GM23338 (cell line): ENCODE results near the gene PHAF1. TPM values are rescaled to one million over a fixed set of nuclear protein-coding genes. Genes with fewer than 3 reads are reported as not detected.

Experiments
- ATAC-seq: fragments of 200-7000 bp; cut with Tn5 transposase; 3 replicates; pipeline ENCODE4 v1.9.1; 2020
- DNase-seq: peaks from one replicate; pipeline ENCODE4 v3.0.0-alpha.2; 2015; ENCODE audit warnings: low spot score
- H2AFZ ChIP-seq: fragments of 200-600 bp; sonication (generic); 2 replicates; pipeline ENCODE4 v1.8.0; 2016; ENCODE audit warnings: antibody characterized with exemption, mild to moderate bottlenecking, moderate library complexity
- H3F3A ChIP-seq: fragments of 200-600 bp; sonication (generic); replicated peaks from 2 replicates; pipeline ENCODE4 v1.8.0; 2017; ENCODE audit warnings: antibody characterized with exemption, mixed run types, low read depth
- H3K27ac ChIP-seq: fragments of 200-600 bp; sonication (generic); 2 replicates; pipeline ENCODE4 v1.6.1; 2016; ENCODE audit warnings: low read depth
- H3K27me3 ChIP-seq: fragments of 200-600 bp; sonication (generic); 2 replicates; pipeline ENCODE4 v1.8.0; 2016; ENCODE audit warnings: mild to moderate bottlenecking, mixed run types, moderate library complexity; ENCODE audit not compliant: insufficient read depth
- H3K36me3 ChIP-seq: fragments of 200-600 bp; sonication (generic); 2 replicates; pipeline ENCODE4 v1.8.0; 2016; ENCODE audit warnings: mild to moderate bottlenecking; ENCODE audit not compliant: insufficient read depth
- H3K4me1 ChIP-seq: fragments of 200-600 bp; sonication (generic); 2 replicates; pipeline ENCODE4 v1.8.0; 2016; ENCODE audit warnings: mild to moderate bottlenecking, moderate library complexity; ENCODE audit not compliant: insufficient read depth
- H3K4me2 ChIP-seq: fragments of 200-600 bp; sonication (generic); 2 replicates; pipeline ENCODE4 v1.7.1; 2017; ENCODE audit warnings: mixed run types
- H3K4me3 ChIP-seq: fragments of 200-600 bp; sonication (generic); 2 replicates; pipeline ENCODE4 v1.6.1; 2016; ENCODE audit warnings: mixed run types
- H3K79me2 ChIP-seq: fragments of 200-600 bp; sonication (generic); replicated peaks from 2 replicates; pipeline ENCODE4 v1.8.0; 2017; ENCODE audit warnings: mild to moderate bottlenecking; ENCODE audit not compliant: insufficient read depth
- H3K9me2 ChIP-seq: fragments of 200-600 bp; sonication (generic); 2 replicates; pipeline ENCODE4 v1.8.0; 2017; ENCODE audit not compliant: insufficient read depth
- H4K20me1 ChIP-seq: fragments of 200-600 bp; sonication (generic); replicated peaks from 2 replicates; pipeline ENCODE4 v1.8.0; 2017; ENCODE audit warnings: mild to moderate bottlenecking; ENCODE audit not compliant: insufficient read depth
- H3K27ac Mint-ChIP-seq: 2 replicates; pipeline ENCODE4 v1.8.0; 2020; ENCODE audit warnings: inconsistent platforms, mild to moderate bottlenecking, moderate library complexity, mixed read lengths
- H3K27me3 Mint-ChIP-seq: 3 replicates; pipeline ENCODE4 v1.8.0; 2022; ENCODE audit warnings: low read depth, mild to moderate bottlenecking, moderate library complexity, mixed read lengths, inconsistent platforms; ENCODE audit not compliant: insufficient read depth, poor library complexity
- H3K36me3 Mint-ChIP-seq: 3 replicates; pipeline ENCODE4 v1.8.0; 2021; ENCODE audit warnings: low read depth, mild to moderate bottlenecking, inconsistent platforms, moderate library complexity, mixed read lengths
- H3K4me1 Mint-ChIP-seq: 3 replicates; pipeline ENCODE4 v1.8.0; 2020; ENCODE audit warnings: mild to moderate bottlenecking, inconsistent platforms, mixed read lengths
- H3K4me3 Mint-ChIP-seq: 3 replicates; pipeline ENCODE4 v1.8.0; 2021; ENCODE audit warnings: moderate library complexity, mild to moderate bottlenecking, inconsistent platforms, mixed read lengths
- H3K9me3 Mint-ChIP-seq: 3 replicates; pipeline ENCODE4 v1.8.0; 2020; ENCODE audit warnings: moderate library complexity, mild to moderate bottlenecking, inconsistent platforms, mixed read lengths
- CREB1 ChIP-seq: fragments of 250-450 bp; sonication (Bioruptor Pico); IDR thresholded peaks from 2 replicates; pipeline ENCODE4 v1.5.0; 2020; ENCODE audit warnings: low read depth, mild to moderate bottlenecking, moderate library complexity
- CTCF ChIP-seq, 2 experiments: fragments of 200-600 bp in 1 of 2; sonication (generic) in 1 of 2; conservative IDR thresholded peaks; 2 replicates each; pipeline versions ENCODE4 v1.5.1 to v1.6.1; 2016 to 2017; ENCODE audit warnings: antibody characterized with exemption in 2 of 2, low read depth in 2 of 2, mild to moderate bottlenecking in 2 of 2, moderate library complexity in 1 of 2
- EZH2 ChIP-seq: fragments of 200-600 bp; sonication (generic); IDR thresholded peaks from one replicate; pipeline ENCODE4 v1.8.0; 2017; ENCODE audit warnings: antibody characterized with exemption, mild to moderate bottlenecking, low read depth; ENCODE audit not compliant: unreplicated experiment
- EZH2phosphoT487 ChIP-seq: fragments of 200-600 bp; sonication (generic); IDR thresholded peaks from one replicate; pipeline ENCODE4 v1.8.1; 2018; ENCODE audit warnings: antibody characterized with exemption; ENCODE audit not compliant: unreplicated experiment
- JUNB ChIP-seq: IDR thresholded peaks from one replicate; pipeline ENCODE4 v1.6.1; 2016; ENCODE audit warnings: antibody characterized with exemption; ENCODE audit not compliant: unreplicated experiment
- NANOG ChIP-seq: IDR thresholded peaks from 2 replicates; pipeline ENCODE4 v1.6.1; 2016; ENCODE audit warnings: antibody characterized with exemption, borderline replicate concordance
- POLR2AphosphoS5 ChIP-seq: IDR thresholded peaks from 2 replicates; pipeline ENCODE4 v1.6.1; 2016; ENCODE audit warnings: antibody characterized with exemption, low read depth
- REST ChIP-seq: IDR thresholded peaks from one replicate; pipeline ENCODE4 v1.6.1; 2018; ENCODE audit warnings: antibody characterized with exemption; ENCODE audit not compliant: unreplicated experiment
- STAT1 ChIP-seq: IDR thresholded peaks from one replicate; pipeline ENCODE4 v1.6.1; 2016; ENCODE audit warnings: antibody characterized with exemption; ENCODE audit not compliant: unreplicated experiment
- ZNF114 ChIP-seq: fragments of 250-450 bp; sonication (Bioruptor Pico); IDR thresholded peaks from 2 replicates; pipeline ENCODE4 v1.5.0; 2020; ENCODE audit warnings: mild to moderate bottlenecking, moderate library complexity
- ZNF331 ChIP-seq: fragments of 250-450 bp; sonication (Bioruptor Pico); IDR thresholded peaks from 2 replicates; pipeline ENCODE4 v1.5.0; 2020; ENCODE audit warnings: low read depth, mild to moderate bottlenecking, moderate library complexity
- polyA plus RNA-seq: library from polyadenylated mRNA; unstranded; fragments of >200 nt; fragmentation: Nextera tagmentation; extraction: Ambion mirVana; gene quantifications from 2 replicates; pipeline ENCODE4 v1.2.1, GENCODE V29; 2016
- total RNA-seq: library from RNA; depleted of rRNA; stranded (reverse); fragments of >200 nt; shearing (Covaris generic); gene quantifications from 2 replicates; pipeline ENCODE4 v1.2.3, GENCODE V29; 2014

Gene PHAF1
- total and polyA plus RNA-seq, 2 experiments from 2014 or later = 14.7 to 35.9 TPM

- Histone ChIP-seq H3K4me2 (no peak overlapping the region), H3K36me3 (no peaks in the 10 kb centered on the region), H3K4me1 (no peaks in the 10 kb centered on the region), H3K9me2 (no peaks in the 10 kb centered on the region), H3K79me2 (no peaks in the 10 kb centered on the region), H2AFZ (no peak overlapping the region), H3F3A (no peaks in the 10 kb centered on the region), H3K27ac (no peak overlapping the region), H4K20me1 (no peaks in the 10 kb centered on the region; the same call in 1 of the 2 replicates), H3K4me3 (no peak overlapping the region), H3K27me3 (no peaks in the 10 kb centered on the region)
- Mint-ChIP-seq H3K9me3 (no peaks in the 10 kb centered on the region), H3K27me3 (no peaks in the 10 kb centered on the region), H3K4me3 (no peak overlapping the region), H3K27ac (no peak overlapping the region), H3K4me1 (no peaks in the 10 kb centered on the region), H3K36me3 (no peaks in the 10 kb centered on the region)
- DNase-seq (peak; percentile 54), ATAC-seq (no peak)
- TF ChIP-seq REST (no peak), CTCF (conservative IDR thresholded peaks at IDR 0.05; ENCODE audit: low read depth in 2 of 2) (peak; percentile 48 to 61)
Measured at GRCh38 chr16:67100569-67101310, 9.0 kb upstream of the PHAF1 start.

DNA sequence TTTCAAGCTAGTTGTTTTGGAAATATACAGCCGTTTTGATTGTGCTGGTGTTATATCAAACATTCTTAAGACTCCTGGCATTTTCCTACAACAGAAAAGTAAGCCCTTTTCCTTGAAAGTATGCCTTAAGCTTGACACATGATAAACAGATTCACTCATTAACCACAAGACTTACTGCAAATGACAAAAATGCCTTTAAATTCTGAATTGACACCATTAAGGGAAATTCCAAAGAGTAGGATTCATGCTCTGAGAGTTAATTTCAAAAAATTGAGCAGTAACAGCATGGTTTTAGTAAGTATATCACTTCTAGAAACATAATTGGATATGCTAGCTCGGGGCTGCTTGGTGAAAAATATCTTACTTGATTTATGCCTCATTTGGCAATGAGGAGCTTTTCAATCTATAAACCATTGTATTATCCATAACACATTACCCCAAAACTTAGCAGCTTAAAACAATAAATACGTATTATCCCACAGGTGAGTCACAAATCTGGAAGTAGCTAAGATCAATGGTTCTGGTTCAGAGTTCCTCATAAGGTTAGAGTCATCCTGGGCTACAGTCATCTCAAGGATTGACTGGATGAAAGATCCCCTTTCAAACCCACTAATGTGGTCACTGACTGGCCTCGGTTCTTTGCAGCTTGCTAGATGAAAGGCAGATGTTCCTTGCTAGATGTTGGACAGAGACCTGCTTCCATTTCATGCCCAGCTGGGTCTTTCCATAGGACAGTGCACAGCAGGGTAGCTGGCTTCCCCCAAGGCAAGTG lies 8.2 kb upstream of the PHAF1 start:
- no peaks in the 10 kb centered on the region for H3K79me2 ChIP-seq
- H3K27me3 ChIP-seq = no peaks in the 10 kb centered on the region
- no peaks in the 10 kb centered on the region for H3K9me3 Mint-ChIP-seq
- H3K4me2 ChIP-seq = no peak overlapping the region
- H3K4me1 ChIP-seq = no peaks in the 10 kb centered on the region
- H3K36me3 ChIP-seq = no peaks in the 10 kb centered on the region
- DNase-seq = no peak
- no peaks in the 10 kb centered on the region for H3K9me2 ChIP-seq
- peaks cover 2% of the 10 kb centered on the region for H3K27me3 Mint-ChIP-seq
- ATAC-seq = no peak
- H3K4me1 Mint-ChIP-seq = no peaks in the 10 kb centered on the region
- no peak overlapping the region for H3K27ac Mint-ChIP-seq
- no peaks in the 10 kb centered on the region for H3K36me3 Mint-ChIP-seq
- no peaks in the 10 kb centered on the region; the same call in 1 of the 2 replicates for H4K20me1 ChIP-seq
- H3K4me3 ChIP-seq = no peak overlapping the region
- H3F3A ChIP-seq = no peaks in the 10 kb centered on the region
- H2AFZ ChIP-seq = no peak overlapping the region
- no peak overlapping the region for H3K27ac ChIP-seq
- H3K4me3 Mint-ChIP-seq = no peak overlapping the region
- no peak for TF ChIP-seq JUNB
- TF ChIP-seq REST = no peak
- no peak for TF ChIP-seq ZNF114
- TF ChIP-seq EZH2 = no peak
- no peak for TF ChIP-seq EZH2phosphoT487
- no peak for TF ChIP-seq NANOG
- no peak for TF ChIP-seq CTCF (conservative IDR thresholded peaks at IDR 0.05; ENCODE audit: low read depth in 2 of 2)
- TF ChIP-seq CREB1 (CRISPR knock-in tag) = no peak
- TF ChIP-seq ZNF331 (CRISPR knock-in tag) = no peak
- TF ChIP-seq STAT1 = no peak
- TF ChIP-seq POLR2AphosphoS5 = no peak
